SK-N-SH treated with all-trans-retinoic acid at 6 μM for 48 hours (cell line): ENCODE data around the gene MYO5B.

Experiments
- ATAC-seq: fragments of 200-7000 bp; cut with Tn5 transposase; 3 replicates; pipeline ENCODE4 v1.9.1; 2020; ENCODE audit warnings: mild to moderate bottlenecking, moderate library complexity
- ARNTL ChIP-seq: fragments of 450-650 bp; formaldehyde crosslinking; IDR thresholded peaks from 2 replicates; pipeline ENCODE4 v1.5.0; 2020; ENCODE audit warnings: low read depth, mild to moderate bottlenecking, moderate library complexity, borderline replicate concordance
- BACH2 ChIP-seq: fragments of 250-450 bp; sonication (Bioruptor Pico); IDR thresholded peaks from 2 replicates; pipeline ENCODE4 v1.9.0; 2021; ENCODE audit warnings: mild to moderate bottlenecking, borderline replicate concordance
- CSDC2 ChIP-seq: fragments of 250-450 bp; sonication (Bioruptor Pico); IDR thresholded peaks from 2 replicates; pipeline ENCODE4 v1.5.0; 2020; ENCODE audit warnings: mild to moderate bottlenecking, moderate library complexity
- CSRNP3 ChIP-seq: fragments of 250-450 bp; sonication (Bioruptor Pico); IDR thresholded peaks from 2 replicates; pipeline ENCODE4 v1.5.1; 2021; ENCODE audit warnings: mild to moderate bottlenecking, moderate library complexity
- GLIS3 ChIP-seq: fragments of 250-450 bp; sonication (Bioruptor Pico); IDR thresholded peaks from 2 replicates; pipeline ENCODE4 v1.5.0; 2020; ENCODE audit warnings: mild to moderate bottlenecking, moderate library complexity
- ISL1 ChIP-seq: fragments of 250-450 bp; sonication (Bioruptor Pico); IDR thresholded peaks from 2 replicates; pipeline ENCODE4 v2.1.2; 2022; ENCODE audit warnings: mild to moderate bottlenecking, moderate library complexity
- OSR1 ChIP-seq: fragments of 250-450 bp; sonication (Bioruptor Pico); IDR thresholded peaks from 2 replicates; pipeline ENCODE4 v1.8.0; 2022; ENCODE audit warnings: moderate library complexity, mild to moderate bottlenecking, inconsistent platforms
- PATZ1 ChIP-seq: fragments of 250-450 bp; sonication (Bioruptor Pico); IDR thresholded peaks from 2 replicates; pipeline ENCODE4 v1.8.0; 2020; ENCODE audit warnings: mild to moderate bottlenecking, moderate library complexity, borderline replicate concordance
- POU6F1 ChIP-seq: fragments of 250-450 bp; sonication (Bioruptor Pico); IDR thresholded peaks from 2 replicates; pipeline ENCODE4 v1.8.0; 2021; ENCODE audit warnings: low read depth, mild to moderate bottlenecking, moderate library complexity, borderline replicate concordance
- PPARA ChIP-seq: fragments of 250-450 bp; sonication (Bioruptor Pico); IDR thresholded peaks from 2 replicates; pipeline ENCODE4 v1.5.0; 2020; ENCODE audit warnings: mild to moderate bottlenecking, borderline replicate concordance
- RARB ChIP-seq: fragments of 250-450 bp; sonication (Bioruptor Pico); IDR thresholded peaks from 2 replicates; pipeline ENCODE4 v1.8.0; 2021; ENCODE audit warnings: mild to moderate bottlenecking, moderate library complexity
- SNAI2 ChIP-seq: fragments of 250-450 bp; sonication (Bioruptor Pico); IDR thresholded peaks from 2 replicates; pipeline ENCODE4 v1.5.0; 2020; ENCODE audit warnings: mild to moderate bottlenecking, moderate library complexity
- TCF4 ChIP-seq: fragments of 250-450 bp; sonication (Bioruptor Pico); IDR thresholded peaks from 2 replicates; pipeline ENCODE4 v1.8.0; 2021; ENCODE audit warnings: mild to moderate bottlenecking, moderate library complexity, borderline replicate concordance
- TOX ChIP-seq: fragments of 250-450 bp; sonication (Bioruptor Pico); IDR thresholded peaks from 2 replicates; pipeline ENCODE4 v1.8.0; 2021; ENCODE audit warnings: mild to moderate bottlenecking, moderate library complexity, borderline replicate concordance
- ZC3H10 ChIP-seq: fragments of 250-450 bp; sonication (Bioruptor Pico); IDR thresholded peaks from 2 replicates; pipeline ENCODE4 v1.5.1; 2021; ENCODE audit warnings: mild to moderate bottlenecking, moderate library complexity
- ZFP3 ChIP-seq: fragments of 250-450 bp; sonication (Bioruptor Pico); IDR thresholded peaks from 2 replicates; pipeline ENCODE4 v1.5.0; 2020; ENCODE audit warnings: mild to moderate bottlenecking, moderate library complexity
- ZFP30 ChIP-seq: fragments of 450-650 bp; formaldehyde crosslinking; IDR thresholded peaks from 2 replicates; pipeline ENCODE4 v1.5.0; 2022; ENCODE audit warnings: mild to moderate bottlenecking, moderate library complexity
- ZNF565 ChIP-seq: fragments of 450-650 bp; formaldehyde crosslinking; conservative IDR thresholded peaks from 2 replicates; pipeline ENCODE4 v1.5.0; 2020; ENCODE audit warnings: low read depth, mild to moderate bottlenecking, moderate library complexity
- ZNF70 ChIP-seq: fragments of 450-650 bp; formaldehyde crosslinking; IDR thresholded peaks from 2 replicates; pipeline ENCODE4 v1.5.0; 2020; ENCODE audit warnings: mild to moderate bottlenecking, moderate library complexity
- ZNF8 ChIP-seq: fragments of 450-650 bp; formaldehyde crosslinking; IDR thresholded peaks from 2 replicates; pipeline ENCODE4 v1.5.0; 2020; ENCODE audit warnings: mild to moderate bottlenecking, moderate library complexity
- TF ChIP-seq, protein P1 (sequence below): fragments of 250-450 bp; sonication (Bioruptor Pico); IDR thresholded peaks from 2 replicates; pipeline ENCODE4 v1.5.1; 2020; ENCODE audit warnings: low read depth, mild to moderate bottlenecking, moderate library complexity

Gene MYO5B

DNA sequence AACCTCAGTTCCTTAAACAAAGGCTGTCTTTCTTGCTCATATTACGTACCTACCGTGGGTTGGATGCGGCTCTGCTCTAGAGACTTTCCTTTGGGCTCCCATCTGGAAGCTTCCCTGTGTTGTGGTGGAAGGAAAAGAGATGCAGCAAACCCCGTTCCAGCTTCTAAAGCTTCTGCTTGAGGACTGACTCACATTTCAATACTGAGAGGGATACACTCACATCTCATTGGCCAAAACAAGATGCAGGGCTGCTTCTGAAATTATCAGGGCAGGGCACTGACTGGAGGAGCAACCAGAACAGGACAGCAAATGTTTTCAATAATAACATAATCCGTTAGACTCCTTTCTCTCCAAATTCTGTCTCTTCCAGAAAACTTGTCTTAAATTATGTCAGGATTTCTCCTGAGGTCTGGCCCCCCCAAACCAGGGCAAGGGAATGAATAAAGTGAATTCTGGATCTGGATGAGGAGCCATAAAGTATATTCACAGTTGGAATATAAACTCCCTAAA, 4.5 kb upstream of the MYO5B start (continued):
- no peak for TF ChIP-seq ZNF8
- TF ChIP-seq, all 23 proteins: peak for 0

GRCh38 chr18:50196261-50196660, 1.3 kb upstream of the MYO5B start:
- TF ChIP-seq PPARA (CRISPR knock-in tag) (no peak), TCF4 (CRISPR knock-in tag) (no peak), CSRNP3 (CRISPR knock-in tag) (no peak), ZNF8 (no peak), CSDC2 (CRISPR knock-in tag) (no peak)
- no peak for ATAC-seq

GRCh38 chr18:50195689-50196088, 742 bp upstream of the MYO5B start:
- no peak for ATAC-seq
- no peak for TF ChIP-seq CSDC2 (CRISPR knock-in tag)
- TF ChIP-seq ZNF70 (CRISPR knock-in tag): no peak
- no peak for TF ChIP-seq ISL1
- no peak for TF ChIP-seq TOX
- TF ChIP-seq RARB (CRISPR knock-in tag): no peak
- TF ChIP-seq TCF4 (CRISPR knock-in tag): no peak
- TF ChIP-seq, protein P1, sequence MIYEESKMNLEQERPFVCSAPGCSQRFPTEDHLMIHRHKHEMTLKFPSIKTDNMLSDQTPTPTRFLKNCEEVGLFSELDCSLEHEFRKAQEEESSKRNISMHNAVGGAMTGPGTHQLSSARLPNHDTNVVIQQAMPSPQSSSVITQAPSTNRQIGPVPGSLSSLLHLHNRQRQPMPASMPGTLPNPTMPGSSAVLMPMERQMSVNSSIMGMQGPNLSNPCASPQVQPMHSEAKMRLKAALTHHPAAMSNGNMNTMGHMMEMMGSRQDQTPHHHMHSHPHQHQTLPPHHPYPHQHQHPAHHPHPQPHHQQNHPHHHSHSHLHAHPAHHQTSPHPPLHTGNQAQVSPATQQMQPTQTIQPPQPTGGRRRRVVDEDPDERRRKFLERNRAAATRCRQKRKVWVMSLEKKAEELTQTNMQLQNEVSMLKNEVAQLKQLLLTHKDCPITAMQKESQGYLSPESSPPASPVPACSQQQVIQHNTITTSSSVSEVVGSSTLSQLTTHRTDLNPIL (CRISPR knock-in tag): no peak
- no peak for TF ChIP-seq ZC3H10 (CRISPR knock-in tag)
- TF ChIP-seq POU6F1 (CRISPR knock-in tag): no peak
- TF ChIP-seq ZNF565 (CRISPR knock-in tag): no peak
- TF ChIP-seq ZFP3 (CRISPR knock-in tag): no peak
- TF ChIP-seq GLIS3 (CRISPR knock-in tag): no peak
- TF ChIP-seq PATZ1 (CRISPR knock-in tag): no peak
- TF ChIP-seq ZNF8: no peak

DNA sequence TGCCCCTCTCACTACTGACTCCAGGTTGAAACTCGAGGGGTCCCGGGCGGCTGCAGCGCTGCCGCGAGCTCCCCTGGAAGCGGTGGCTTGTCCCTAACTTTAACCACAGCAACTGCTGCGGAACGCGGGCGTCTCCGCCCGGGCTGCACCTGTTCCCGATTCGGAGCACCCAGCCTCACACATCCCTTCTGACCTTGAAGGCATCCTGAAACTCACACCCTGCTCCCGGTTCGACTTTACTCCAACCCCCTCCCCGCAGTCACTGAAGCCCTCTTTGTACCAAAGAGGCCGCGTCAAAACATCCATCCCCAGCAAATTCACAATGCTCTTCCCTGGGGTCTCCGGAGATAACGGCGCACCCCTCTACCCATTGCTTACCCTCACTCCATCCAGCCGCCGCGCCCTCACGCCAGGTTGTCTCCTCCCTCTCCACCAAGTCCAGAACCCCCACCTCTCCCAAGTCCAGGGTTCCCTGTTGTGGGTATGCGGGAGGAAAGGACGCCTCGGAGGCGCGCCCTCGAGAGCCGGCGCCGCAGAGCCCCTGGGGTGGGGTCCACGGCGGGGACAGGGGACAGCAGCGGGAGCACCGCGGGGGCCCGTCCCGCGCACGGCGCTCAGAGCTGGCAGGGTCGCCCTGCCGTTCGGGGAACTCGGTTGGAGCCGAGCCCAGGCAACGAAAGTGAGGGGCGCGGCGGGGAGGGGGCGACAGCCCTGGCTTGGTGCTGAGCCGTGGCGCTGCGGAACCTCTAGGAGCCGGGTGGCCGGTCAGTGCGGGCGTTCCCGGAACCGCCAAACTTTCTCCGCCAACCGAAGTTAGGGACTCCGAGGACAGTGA, 934 bp downstream of the MYO5B start:
- TF ChIP-seq ARNTL (CRISPR knock-in tag) (no peak), POU6F1 (CRISPR knock-in tag) (no peak), GLIS3 (CRISPR knock-in tag) (no peak), OSR1 (no peak), ZNF8 (no peak), ZFP30 (CRISPR knock-in tag) (no peak), ZNF565 (CRISPR knock-in tag) (no peak), SNAI2 (CRISPR knock-in tag) (no peak), CSDC2 (CRISPR knock-in tag) (no peak), ZFP3 (CRISPR knock-in tag) (no peak), BACH2 (no peak), TOX (no peak), TCF4 (CRISPR knock-in tag) (no peak)
- TF ChIP-seq, protein P1 (CRISPR knock-in tag): no peak
- peak; percentile 18; the same call in 2 of the 3 replicates for ATAC-seq
